ENCODE results near the gene COBL.
"Not testable (repeated sequence)": the region's sequence is repeated elsewhere in the genome, so short reads cannot be mapped to it uniquely, and the experiment has no call there.

Gene COBL

DNA sequence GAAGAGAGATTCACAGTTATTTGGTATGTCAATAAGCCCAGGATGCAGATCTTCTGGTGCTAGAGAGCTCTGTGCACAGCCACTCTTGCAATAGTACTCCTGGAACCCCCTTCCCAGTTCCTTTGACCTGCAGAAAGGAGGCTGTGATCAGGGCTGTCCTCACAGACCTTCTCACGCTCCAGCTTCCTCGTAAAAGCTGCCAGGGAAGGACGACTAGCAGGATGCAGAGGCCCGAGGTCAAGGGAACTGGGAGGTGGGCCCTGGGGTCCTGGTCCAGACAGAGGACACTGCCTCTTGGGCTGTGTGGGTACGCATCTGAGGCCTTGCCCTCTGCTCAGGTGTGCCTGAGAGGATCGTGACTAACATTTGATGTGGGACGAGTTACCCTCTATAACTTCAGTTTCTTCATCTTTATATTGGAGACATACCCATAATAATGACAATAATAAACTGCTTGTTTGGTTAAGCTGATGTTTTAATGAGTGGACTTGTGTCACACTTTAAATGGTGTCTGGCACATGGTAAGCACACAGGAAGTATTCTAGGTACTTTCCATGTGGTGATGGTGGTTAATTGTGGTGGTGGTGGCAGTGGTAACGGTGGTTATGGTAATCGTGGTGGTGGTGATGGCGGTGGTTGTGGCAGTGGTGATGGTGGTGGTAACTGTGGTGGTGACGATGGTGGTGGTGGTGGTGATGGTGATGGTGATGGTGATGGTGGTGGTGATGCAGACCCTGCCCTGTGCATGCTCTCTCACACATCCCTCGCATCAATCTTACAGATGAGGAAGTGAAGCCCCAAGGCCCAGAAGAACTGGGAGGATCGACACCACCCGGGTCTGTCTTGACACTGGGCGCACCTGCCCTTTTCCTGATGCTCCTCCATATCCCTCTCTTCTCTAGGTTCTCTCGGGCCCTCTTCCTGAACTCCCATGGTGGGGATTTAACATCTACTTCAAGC, 298.8 kb downstream of the COBL start:
- DNase-seq, result no peak

DNA sequence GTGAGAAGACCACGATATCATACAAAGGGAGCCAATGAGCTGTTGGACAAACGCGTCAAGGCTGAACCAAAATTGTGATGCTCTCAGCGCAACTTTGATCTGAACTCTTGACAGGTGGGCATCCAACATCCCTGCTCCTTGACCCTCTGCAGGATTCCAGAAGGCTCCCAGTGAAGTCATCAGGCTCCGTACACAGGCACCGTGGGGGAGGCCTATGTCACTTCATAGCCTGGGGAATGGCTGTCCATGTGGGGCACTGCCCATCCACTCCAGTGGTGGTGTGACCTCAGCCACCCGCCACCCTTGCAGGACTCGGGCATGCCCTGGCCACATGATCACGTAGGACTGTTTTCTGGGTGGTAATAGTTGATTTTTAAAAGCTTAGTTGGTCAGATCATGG, 300.1 kb downstream of the COBL start:
- no peak for DNase-seq

DNA sequence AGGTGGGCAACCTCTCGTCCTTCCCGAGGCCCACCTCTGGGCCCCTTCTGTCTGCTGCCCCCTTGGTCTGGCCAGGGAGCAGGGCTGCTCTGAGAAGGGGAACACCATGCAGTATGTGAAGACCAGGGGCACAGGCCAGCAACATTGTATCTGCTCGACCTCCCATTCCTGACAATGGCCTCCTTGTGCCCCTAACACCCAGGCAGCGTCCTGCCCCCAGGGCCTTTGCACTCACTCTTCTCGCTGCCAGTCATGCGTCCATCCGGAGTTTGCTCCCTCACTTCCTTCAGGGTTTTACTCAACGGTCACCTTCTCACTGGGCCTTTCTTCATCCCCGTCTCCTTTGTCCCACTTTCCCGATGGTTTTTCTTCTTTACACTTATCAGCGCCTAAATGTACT, 301.0 kb downstream of the COBL start:
- no peak for DNase-seq

DNA sequence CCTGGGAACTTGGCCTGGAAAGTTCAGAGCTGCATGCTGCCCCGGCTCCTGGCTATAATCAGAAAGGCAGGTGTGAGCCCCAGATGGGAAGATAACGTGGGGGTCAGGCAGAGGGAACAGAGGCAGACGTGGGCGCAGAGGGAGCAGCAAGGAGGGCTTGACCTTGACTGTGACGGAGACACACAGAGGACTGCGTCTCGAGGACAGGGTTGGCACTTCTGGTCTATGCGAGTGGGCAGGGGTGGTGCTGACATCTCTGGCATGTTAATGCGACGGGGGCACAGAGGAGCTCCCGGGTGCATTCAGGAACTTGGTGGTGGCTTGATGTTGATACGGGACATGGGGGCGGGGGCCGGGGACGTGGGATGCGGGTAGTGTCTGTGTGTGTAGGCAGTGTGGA, 301.8 kb downstream of the COBL start:
- no peak for DNase-seq

DNA sequence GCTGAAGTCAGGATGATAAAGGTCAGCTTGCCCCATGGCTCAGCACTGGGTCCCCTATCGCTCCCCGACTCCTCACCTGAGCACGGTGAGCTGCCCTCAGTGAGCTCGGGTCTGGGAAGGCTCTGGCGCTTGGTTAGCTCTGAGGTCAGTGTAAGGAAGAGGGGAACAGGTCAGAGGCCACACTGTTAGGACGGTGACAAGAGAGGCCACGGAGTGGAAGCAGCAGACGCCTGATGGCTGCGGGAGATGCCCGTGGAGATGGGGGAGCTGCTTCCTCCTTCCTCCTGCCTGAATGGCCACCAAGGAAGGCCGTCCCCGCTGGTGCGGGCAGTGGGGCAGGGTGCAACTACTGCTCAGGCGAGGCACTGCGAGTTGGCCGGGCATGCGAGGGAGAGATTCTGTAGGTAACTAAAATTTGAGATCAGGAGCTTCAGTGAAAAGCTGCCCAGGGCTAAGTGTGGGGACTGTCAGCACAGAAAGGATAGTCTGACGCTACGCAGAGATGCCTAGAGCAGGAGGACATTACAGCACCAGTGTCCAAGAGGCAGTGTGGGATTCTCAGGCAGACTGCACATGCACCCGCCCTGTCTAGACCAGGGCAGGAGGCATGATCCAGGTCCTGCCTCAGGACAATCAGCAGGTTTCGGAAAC, 302.6 kb downstream of the COBL start:
- DNase-seq, result no peak

DNA sequence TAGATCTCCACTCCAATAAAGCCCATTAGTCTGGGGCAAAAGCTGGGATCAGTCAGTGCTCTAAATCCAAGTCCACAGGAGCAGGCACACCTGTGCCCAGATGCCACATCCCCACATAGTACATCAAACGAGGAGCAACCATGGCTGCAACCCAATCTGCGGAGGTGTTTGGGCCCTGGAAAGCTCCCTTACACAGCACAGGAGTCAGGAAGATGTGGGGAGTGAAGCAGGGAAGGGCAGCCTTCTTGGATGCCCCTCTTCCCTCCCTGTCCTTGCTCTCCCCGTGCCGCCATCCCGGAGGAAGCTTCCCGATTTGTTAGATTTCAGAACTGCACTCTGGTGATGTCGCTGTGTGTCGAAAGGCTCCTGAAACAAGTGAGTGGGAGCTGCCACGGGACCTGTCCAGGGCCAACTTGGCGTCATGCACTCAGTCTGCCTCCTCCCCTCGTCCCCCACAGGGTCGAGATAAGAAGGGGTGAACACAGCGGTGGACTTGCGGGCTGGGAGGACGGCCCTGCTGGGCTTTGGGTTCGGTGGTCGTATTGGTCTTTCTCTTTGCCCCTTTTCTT, 303.3 kb downstream of the COBL start:
- no peak for DNase-seq

DNA sequence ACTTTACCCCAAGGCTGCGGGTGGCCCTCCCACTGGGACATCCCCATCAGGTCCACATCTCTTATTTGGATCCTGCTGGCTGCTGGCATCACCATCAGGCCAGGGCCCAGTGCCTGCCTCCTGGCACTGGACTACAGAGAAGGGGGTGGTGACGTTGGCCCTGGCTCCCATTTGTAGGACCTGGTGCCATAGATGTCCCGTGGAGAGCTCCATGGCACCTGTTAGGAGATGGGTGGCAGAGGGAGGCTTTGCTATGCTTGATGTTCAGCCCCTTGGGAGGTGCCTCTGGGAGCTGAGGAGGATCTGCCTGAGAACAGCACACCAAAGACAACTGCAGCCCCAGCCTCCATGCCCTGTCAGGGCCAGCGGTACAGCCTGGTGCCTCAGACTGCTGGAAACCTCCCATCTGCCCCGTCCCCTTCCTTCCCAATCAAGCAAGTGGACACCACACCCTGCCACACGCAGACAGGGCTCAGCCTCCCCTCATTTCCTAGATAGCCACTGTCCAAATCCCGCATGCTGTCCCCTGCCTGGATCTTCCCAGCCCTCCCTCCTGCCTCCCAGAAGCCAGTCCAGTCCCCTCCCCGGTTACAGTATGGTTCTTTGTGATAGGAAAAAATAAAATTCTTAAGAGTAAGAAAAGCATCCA, 303.9 kb downstream of the COBL start:
- no peak for DNase-seq

DNA sequence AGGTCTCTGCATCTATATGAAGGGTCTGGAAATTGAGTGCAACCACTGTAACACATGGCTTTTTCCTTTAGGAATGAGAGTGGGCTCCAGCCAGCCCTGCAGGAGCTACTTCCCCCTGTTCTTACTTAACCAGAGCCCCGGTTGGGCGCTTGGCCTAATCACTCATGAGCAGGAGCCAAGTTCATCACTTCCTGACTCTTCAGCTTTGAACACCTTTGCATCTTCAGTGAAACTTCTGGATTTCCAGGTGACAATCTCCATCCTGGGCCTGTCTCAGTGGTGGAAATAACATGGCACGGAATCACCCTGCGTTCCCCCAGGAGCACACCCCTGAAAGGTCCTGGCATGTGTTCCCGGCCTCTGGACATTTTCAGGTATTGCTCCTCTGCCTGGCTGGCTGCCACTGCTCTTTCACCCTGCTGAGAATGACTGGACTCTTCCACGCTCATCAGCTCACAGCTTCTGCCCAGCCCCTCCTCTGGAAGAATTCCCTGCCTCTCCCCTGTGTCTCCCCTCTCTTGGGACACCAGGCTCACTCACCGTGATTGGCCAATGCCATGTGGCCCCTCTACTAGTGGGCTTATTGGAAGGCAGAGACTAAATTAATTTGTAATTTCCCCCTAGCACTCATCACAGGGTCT, 304.8 kb downstream of the COBL start:
- DNase-seq, result no peak

DNA sequence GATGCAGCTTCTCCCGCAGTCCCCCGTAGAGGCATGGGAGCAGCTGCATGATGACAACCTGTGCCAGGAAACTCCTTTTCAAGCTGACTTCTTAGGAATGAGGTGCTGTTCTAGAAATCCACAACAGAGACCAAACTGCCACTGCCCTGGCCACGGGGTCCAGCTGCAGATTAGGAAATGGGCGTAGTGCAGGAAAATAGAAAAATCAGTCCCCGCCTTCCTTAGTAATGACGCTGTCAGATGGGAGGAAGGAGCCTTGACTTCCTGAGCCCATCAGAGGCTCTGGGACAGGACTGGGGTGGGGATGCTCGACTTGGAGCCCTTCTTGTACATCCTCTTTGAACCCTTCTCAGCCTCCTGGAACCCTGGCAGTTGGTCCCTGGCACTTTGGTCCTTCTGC, 306.1 kb downstream of the COBL start:
- DNase-seq, result no peak

DNA sequence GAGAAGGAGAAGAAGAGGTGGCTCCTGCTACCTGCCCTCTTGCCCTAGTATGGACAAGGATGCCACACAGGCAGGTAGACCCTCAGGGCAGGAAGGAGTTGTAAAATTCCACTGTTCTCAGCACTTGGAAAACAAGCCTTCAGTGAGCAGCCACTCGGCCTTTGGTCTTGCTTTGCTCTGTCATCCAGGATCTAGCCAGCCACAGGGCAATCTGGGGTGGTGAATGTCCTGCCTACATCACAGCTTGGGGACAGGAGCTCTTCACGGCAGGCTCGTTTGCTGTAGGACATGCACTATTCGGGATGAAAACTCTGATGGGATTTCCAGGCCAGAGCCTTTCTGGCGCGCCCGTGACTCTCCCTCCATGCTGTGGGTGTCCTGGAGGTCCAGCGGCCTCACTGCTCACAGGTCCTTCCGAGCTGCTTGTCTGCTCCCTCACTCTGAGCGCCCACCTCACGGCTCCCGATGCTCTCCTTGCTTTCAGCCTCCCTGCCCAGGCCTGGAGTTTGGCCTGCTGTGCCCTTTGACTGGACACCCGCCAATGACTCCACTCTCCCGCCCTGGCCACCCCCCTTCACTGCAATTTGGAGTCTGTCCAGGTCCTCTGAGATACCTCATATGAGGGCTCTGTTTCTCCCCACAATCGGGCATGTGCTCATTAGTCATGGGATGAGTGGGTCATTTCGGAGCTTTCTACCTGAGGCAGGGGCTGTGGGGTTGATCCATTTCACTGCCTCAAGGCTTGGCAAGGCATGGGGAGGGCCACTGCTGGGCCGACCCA, 306.7 kb downstream of the COBL start:
- no peak for DNase-seq

DNA sequence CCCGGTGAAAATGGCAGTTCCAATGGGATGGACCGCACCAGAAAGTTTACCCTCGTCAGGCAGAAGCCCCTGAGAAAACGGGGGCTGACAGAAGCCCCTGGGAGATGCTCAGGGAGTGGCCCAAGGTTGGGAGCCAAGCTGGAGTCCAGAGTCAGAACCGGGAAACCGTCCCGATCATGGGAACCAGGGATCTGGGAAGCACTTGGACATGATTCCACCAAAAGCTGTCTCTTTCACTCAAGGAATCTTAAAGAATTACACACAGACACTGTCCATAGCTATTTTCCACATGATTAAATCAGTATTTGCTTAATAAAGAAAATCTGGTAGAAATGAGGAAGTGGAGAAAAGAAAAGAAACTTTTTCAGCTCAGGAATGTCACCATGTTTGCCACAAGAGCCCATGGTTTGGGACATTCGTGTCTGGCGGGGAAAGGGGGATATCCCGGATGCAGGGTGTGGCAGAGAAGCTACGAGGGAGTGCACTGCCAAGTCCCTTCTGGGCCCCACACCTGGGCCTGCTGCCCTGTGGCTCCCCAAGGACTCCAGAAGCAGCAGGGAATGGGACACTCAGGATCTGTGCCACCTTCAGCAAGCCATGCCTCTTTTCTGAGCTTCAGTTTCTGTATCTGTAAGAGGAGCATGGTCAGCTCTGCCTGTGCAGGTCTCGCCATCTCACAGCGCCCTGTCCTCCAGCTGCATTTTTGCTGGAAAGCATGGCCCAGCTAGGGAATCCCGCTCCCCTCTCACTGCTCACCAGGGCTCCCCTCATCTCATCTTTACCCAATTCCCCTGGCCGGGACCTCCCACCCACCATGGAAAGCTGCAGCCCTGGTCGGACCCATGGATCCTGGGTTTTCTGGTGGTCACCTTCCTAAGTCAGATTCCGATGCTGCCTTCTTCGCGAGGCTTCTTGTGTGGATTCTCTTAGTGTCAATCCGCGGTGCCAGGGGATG, 308.8 kb downstream of the COBL start:
- DNase-seq, result no peak

DNA sequence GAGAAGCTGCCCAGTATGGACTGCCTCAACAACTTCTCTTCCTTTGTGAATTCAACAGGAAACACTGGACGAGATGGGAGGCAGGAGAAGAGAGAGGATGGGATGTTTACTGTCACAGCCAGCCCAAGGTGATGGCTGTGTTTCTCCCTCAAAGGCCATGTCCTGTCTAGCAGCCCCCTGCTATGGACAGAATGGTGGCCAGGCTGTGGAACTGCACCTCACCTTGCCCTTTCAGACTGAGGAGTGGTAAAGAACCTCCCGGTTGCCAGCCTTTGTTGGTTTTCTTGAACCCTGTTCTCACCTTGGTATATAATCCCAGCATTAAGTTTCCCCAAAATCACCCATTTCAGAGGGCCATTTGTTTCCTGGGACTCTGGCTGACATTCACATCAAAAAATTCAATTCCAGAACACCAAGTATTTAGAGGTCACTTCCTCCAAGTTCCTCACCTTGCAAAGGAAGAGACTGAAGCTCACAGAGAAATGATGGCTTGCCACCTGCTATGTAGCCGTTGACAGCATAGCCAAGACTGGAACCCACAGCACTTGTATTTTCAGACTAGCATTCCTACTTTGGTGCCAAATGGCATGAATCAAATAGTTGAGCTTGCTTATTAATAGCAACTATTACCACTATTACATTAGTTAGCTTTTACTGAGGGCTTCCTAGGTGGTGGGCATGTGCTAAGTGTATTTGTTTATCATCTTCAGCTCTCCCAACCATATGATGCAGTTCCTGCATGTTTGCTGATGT, 309.9 kb downstream of the COBL start:
- no peak for DNase-seq

DNA sequence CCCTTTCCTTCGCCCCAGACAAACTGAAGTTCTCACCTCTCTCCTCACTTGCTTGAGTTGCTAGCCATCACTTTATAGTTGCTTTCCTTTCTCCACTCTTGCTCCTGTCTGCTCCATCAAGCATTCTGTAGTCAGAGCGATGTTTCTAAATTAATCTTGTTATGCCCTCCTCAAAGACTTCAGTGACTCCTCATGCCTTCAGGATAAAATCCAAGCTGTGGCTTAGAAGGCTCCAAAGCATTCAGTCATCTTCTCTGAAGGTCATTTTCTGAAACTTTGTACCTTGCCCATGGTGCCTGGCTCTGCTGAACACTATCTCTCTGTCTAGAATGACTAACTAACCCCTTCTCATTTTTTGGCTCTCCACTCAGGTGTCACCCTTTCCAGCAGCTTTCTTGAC, 311.5 kb downstream of the COBL start:
- DNase-seq, result no peak

DNA sequence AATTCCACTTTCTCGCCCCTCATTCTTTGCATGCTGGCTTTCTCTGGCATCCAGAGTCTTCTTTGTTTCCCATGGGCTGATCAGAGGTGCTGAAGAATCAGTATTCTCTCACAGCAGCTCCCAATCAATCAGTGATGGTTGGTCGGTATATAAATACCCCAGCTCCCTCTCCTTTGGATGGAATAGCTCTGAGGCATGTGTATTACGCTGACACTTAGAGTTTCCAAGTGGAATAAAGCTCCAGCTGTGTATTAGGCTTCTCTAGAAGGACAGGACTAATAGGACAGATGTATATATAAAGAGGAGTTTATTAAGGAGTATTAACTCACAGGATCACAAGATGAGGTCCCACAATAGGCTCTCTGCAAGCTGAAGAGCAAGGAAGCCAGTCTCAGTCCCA, 315.7 kb downstream of the COBL start:
- no peak for DNase-seq

DNA sequence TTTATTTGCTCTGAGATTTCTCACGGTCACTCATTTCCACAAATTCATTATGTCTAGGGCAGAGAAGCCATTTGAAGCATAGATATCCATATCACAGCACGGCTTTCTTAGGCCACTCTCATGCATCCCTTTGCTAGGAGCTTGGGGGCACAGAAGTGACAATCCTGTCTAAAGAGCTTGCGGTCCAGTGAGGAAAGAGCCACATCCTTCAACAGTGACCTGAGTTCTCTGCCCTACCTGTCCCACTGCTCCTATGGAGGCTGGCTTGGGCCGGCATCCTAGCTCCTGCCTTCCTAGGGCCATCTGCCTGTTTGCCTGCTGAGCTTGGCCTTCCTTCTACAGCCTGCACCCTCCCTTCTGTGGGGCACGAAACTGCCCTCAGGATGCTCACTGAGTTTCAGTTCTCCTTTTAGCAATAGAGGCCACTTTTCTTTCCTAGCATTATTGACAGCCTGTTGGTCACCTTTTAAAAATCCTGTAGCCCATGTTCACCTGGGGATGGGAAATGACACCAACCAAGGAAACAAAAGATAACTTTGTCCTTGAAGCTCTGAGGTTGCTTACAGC, 321.8 kb downstream of the COBL start:
- DNase-seq, result no peak

DNA sequence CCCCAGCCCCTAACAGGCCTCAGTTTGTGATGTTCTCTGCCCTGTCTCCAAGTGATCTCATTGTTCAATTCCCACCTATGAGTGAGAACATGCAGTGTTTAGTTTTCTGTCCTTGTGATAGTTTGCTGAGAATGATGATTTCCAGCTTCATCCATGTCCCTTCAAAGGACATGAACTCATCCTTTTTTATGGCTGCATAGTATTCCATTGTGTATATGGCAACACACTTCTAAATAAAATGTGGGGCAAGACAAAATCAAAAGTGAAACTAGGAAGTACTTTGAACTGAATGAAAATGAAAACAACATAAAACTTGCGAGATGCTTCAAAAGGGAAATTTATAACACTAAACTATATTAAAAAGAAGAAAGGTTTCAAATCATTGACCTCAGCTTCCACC, 326.4 kb downstream of the COBL start:
- DNase-seq, result not testable (repeated sequence)

DNA sequence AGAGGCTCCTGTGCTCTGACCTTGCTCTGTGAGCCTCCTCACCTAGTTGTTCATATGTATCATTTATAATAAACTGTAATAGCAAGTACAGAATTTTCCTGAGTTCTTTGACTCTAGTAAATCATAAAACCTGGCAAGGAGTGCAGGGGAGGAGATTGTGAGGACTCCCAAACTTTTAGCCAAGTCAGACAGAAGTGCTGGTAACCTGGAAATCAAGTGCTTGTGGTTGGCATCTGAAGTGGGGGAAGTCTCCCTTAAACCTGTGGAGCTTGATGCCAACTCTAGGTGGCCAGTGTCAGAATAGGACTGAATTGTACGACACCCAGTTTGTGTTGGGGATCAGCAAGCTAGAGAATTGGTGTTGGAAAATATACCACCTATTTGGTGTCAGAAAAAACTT, 327.6 kb downstream of the COBL start:
- no peak for DNase-seq

DNA sequence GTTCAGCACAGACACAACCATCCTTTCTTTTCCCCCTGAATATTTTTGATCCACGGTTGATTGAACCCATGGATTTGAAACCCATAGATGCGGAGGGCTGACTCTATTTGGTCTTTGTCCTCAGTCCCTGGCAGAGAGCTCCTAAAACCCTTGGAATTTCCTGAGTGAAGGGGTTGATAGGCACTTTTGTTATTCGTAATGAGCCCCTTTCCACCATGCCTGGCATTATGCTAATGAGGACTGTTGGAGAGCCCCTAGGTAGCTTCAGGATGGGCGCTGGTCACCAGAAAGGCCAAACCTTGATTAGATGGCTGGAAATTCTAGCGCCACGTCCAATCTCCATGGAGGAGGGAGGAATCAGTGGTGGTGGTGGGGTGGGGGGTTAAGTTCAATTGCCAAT, 328.1 kb downstream of the COBL start:
- no peak for DNase-seq

DNA sequence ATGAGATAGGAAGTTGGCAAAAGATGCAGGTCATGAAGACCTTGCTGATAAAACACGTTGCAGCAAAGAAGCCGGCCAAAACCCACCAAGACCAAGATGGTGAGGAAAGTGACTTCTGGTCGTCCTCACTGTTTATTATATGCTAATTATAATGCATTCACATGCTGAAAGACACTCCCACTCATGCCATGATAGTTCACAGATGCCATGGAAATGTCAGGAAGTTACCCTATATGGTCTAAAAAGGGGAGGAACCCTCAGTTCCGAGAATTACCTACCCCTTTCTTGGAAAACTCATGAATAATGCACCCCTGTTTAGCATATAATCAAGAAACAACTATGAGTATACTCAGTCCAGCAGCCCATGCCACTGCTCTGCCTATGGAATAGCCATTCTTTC, 331.5 kb downstream of the COBL start:
- no peak for DNase-seq

DNA sequence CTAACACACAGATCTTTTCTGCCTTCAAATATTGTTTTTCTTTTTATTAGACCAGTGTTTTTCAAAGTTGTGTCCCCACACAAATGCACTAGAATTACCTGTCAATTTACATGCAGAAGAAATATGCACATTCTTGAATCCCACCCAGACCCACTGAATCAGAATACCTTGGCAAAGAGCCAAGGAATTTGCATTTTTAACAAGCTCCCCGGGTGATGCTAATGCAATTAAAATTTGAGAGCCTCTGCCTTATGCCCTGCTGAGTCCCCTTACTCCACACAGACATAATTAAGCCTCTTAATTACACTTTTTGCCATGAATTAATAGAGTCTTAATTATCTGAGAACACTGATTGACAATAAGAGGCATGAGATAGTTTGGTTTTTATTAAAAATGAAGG, 332.8 kb downstream of the COBL start:
- DNase-seq, result no peak

Measured in hippocampal formation (tissue), 2 donors.